ENCODE results near the gene KCNQ1.
"Not testable (repeated sequence)": the region's sequence is repeated elsewhere in the genome, so short reads cannot be mapped to it uniquely, and the experiment has no call there.

Gene KCNQ1

GRCh38 chr11:2467695-2468055 lies 22.9 kb downstream of the KCNQ1 start:
- H3K36me3 Mint-ChIP-seq (ENCODE audit: low read depth), result peaks cover 36% of the 10 kb centered on the region
- no peaks in the 10 kb centered on the region for H3K9me3 Mint-ChIP-seq
- peaks cover 1% of the 10 kb centered on the region for H3K27me3 Mint-ChIP-seq
- peak overlapping the region; percentile 63 for H3K27ac Mint-ChIP-seq
- intact Hi-C loops (cut with micrococcal nuclease), result no loop called here
- peaks cover 92% of the 10 kb centered on the region for H3K4me1 Mint-ChIP-seq (ENCODE audit: low read depth)
- H3K4me3 Mint-ChIP-seq, result no peak overlapping the region

DNA sequence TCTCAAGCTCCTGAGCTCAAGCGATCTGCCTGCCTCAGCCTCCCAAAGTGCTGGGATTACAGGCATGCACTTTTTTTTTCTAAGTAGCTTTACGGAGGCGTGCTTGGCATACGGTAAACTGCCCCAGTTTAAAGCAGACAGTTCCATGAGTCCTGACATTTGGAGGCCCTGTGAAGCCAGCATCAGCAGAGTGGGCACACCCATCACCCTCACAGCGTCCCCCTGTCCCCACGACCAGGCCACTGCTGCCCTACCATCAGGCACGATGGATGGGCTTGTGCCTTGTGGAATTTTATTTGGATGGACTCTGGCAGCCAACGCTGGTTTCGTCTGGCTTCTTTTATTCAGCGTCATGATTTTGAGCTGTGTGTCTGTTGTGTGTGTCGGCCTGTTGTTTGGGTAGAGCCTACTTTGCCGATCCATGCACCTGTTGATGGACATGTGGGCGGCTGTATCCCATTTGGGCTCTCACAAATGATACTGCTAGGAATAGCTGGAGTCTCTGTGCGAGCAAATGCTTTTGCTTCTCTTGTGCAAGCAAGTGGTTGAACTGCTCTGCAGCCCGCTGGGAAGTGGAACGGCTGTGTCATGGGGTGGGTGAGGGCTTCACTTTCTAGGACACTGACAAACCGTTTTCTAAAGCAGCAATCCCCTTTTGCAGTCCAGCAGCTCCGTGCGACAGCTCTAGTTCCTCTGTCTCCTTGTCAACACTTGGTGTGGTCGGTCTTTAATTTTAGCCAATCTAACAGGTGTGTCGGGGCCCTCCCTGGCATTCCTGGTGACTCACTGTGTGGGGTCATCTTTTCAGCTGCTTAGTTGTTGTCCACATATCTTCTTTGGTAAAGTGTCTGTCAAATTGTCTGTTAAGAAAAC lies 23.8 kb downstream of the KCNQ1 start:
- H3K4me3 Mint-ChIP-seq, result no peak overlapping the region
- intact Hi-C loops (cut with micrococcal nuclease), result no loop called here
- peaks cover 1% of the 10 kb centered on the region for H3K27me3 Mint-ChIP-seq

DNA sequence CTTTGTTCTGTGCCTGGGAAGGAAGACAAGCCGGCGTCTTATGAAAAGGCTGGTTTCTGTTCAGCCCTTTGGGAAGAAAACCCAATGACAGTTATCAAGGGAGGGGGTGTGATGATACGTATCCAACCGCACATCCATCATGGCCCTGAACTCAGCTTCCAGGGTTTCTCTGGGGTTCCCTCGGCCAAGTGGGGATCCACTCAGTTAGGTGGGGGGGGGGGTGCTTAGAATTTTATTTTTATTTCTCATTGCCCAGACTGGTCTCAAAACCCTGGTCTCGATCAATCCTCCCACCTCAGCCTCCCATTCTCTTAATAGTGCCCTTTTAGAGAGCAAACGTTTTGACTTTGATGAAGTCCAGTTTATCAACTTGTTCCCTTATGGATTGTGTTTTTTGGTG lies 25.7 kb downstream of the KCNQ1 start:
- no peak overlapping the region for H3K4me3 Mint-ChIP-seq
- intact Hi-C loops (cut with micrococcal nuclease), result no loop called here
- H3K36me3 Mint-ChIP-seq (ENCODE audit: low read depth), result peaks cover 41% of the 10 kb centered on the region
- H3K27ac Mint-ChIP-seq, result no peak overlapping the region
- peaks cover 86% of the 10 kb centered on the region for H3K4me1 Mint-ChIP-seq (ENCODE audit: low read depth)
- no peaks in the 10 kb centered on the region for H3K27me3 Mint-ChIP-seq
- H3K9me3 Mint-ChIP-seq, result no peaks in the 10 kb centered on the region

More for the DNA sequence above, 23.8 kb downstream of the KCNQ1 start:
- Mint-ChIP-seq H3K4me1 (ENCODE audit: low read depth) (peaks cover 88% of the 10 kb centered on the region), H3K36me3 (ENCODE audit: low read depth) (peaks cover 32% of the 10 kb centered on the region), H3K27ac (no peak overlapping the region), H3K9me3 (no peaks in the 10 kb centered on the region)

DNA sequence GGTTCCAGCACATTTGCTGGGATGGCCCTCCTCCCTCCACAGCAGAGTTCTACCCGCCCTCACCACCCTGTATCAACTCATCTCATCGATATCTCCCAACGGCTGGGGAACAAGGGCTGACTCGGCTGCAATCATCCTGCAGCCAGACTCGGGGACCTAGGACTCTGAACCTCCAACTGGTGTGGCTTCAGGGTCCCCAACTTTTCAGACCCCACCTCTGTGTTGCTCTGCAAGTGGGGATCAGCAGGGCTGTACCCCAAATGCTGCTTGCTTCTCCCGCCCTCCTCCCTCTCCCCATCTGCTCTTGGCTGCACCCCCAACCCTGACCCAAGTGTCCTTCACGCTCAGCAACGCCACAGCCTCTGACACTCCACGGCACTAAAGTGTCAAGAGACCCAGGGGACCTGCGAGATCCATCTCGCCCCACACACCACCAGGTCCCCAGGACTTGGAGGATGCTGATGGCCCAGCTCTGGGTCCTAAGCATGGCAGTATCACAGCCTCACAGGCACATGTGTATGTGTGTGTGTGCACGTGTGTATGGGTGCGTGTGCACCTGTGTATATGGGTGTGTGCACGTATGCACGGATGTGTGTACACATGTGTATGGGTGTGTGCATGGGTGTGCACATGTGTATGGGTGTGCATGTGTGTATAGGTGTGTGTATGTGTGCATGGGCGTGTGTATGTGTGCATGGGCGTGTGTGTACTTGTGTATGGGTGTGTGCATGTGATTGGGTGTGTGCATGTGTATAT lies 26.4 kb downstream of the KCNQ1 start:
- Mint-ChIP-seq H3K9me3 (no peaks in the 10 kb centered on the region), H3K27ac (no peak overlapping the region), H3K4me1 (ENCODE audit: low read depth) (peaks cover 83% of the 10 kb centered on the region), H3K4me3 (no peak overlapping the region), H3K36me3 (ENCODE audit: low read depth) (peaks cover 37% of the 10 kb centered on the region), H3K27me3 (no peaks in the 10 kb centered on the region)
- intact Hi-C loops (cut with micrococcal nuclease), result no loop called here

DNA sequence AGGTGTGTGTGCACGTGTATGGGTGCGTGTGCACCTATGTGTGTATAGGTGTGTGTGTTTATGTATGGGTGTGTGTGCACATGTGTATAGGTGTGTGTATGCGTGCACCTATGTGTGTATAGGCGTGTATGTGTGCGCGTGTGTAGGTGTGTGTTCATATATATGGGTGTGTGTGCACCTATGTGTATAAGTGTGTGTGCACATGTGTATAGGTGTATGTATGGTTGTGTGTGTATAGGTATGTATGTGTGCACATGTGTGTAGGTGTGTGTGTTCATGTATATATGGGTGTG lies 26.9 kb downstream of the KCNQ1 start:
- intact Hi-C loops (cut with micrococcal nuclease), result no loop called here
- no peak overlapping the region for H3K4me3 Mint-ChIP-seq
- no peaks in the 10 kb centered on the region for H3K27me3 Mint-ChIP-seq
- H3K9me3 Mint-ChIP-seq, result no peaks in the 10 kb centered on the region
- peaks cover 78% of the 10 kb centered on the region for H3K4me1 Mint-ChIP-seq (ENCODE audit: low read depth)
- no peak overlapping the region for H3K27ac Mint-ChIP-seq
- peaks cover 38% of the 10 kb centered on the region for H3K36me3 Mint-ChIP-seq (ENCODE audit: low read depth)

DNA sequence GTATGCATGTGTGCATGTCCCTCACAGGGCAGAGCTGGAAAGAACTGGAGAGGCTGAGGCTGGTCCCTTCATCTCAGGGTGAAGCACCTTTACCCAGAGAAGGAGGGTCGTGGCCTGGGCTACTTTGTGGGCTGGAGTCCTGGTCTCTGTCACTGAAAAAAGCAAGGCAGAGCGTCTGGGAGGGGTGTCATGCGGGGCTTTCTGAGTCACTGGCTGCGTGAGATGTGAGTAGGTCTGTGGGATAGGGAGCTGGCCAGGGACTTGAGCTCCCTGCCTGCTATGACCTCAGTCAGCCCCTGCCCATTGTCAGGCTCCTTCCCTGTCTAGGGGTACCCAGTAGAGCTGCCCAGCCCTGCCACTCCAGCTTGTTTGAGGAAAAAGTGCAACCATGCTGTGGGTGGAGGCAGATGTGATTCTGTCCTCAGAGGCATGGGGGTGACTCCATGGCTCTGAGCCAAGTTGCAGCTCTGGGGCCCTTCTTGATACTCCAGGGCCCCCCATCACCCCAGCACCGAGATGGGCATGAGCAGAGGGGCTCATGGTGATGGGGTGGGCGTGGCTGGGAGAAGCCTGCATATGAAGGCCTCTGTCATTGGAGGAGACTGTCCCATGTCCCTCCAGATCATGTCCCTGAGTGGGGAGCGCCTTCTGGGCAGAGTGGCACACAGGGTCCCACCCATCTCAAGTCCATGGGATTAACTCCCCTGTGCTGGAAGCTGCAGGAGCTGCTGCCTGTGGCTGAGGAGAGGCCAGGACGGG lies 27.8 kb downstream of the KCNQ1 start:
- peaks cover under 1% of the 10 kb centered on the region for H3K9me3 Mint-ChIP-seq
- H3K4me3 Mint-ChIP-seq, result no peak overlapping the region
- H3K27ac Mint-ChIP-seq, result no peak overlapping the region
- intact Hi-C loops (cut with micrococcal nuclease), result no loop called here
- no peaks in the 10 kb centered on the region for H3K27me3 Mint-ChIP-seq
- H3K36me3 Mint-ChIP-seq (ENCODE audit: low read depth), result peaks cover 47% of the 10 kb centered on the region
- H3K4me1 Mint-ChIP-seq (ENCODE audit: low read depth), result peaks cover 75% of the 10 kb centered on the region

DNA sequence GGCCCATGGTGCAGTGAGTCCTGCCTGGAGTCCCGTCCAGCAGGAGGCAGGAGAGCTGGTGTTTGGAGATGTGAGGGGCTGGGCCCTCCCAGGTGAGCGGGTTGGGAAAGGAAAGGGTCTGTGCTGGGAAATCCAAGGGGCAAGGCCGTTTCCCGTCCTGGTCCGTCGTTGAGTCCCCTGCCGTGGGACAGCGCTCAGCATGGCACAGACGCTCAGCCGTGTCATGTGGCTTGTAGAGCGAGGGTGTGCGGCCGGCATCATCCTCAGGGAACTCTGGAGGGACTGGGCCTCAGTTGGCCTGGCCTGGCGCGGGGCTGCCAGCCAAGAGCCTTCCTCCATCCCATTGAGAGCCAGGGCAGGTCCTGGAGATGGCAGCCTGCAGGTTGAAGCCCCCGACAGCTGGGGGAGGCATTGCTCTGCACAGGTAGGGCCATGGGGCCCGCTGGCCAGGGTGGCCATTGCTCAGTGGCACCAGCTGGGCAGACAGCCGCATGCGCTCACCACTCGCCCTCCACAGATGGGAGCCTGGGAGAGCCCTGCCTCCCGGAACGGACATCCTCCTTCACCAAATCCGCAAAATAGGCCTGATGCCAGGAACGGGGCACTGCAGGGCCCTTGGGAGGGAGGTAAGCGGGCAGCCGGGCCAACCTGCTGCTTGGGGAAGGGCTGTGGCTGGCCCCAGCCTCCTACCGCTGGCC lies 28.7 kb downstream of the KCNQ1 start:
- Mint-ChIP-seq H3K36me3 (ENCODE audit: low read depth) (peaks cover 56% of the 10 kb centered on the region), H3K27me3 (no peaks in the 10 kb centered on the region), H3K4me3 (no peak overlapping the region), H3K9me3 (peaks cover 9% of the 10 kb centered on the region), H3K27ac (no peak overlapping the region), H3K4me1 (ENCODE audit: low read depth) (peaks cover 72% of the 10 kb centered on the region)
- intact Hi-C loops (cut with micrococcal nuclease), result no loop called here

- peaks cover 17% of the 10 kb centered on the region for H3K9me3 Mint-ChIP-seq
- intact Hi-C loops (cut with micrococcal nuclease), result no loop called here
- no peak overlapping the region for H3K4me3 Mint-ChIP-seq
- no peaks in the 10 kb centered on the region for H3K27me3 Mint-ChIP-seq
- peaks cover 64% of the 10 kb centered on the region for H3K36me3 Mint-ChIP-seq (ENCODE audit: low read depth)
- peaks cover 68% of the 10 kb centered on the region for H3K4me1 Mint-ChIP-seq (ENCODE audit: low read depth)
- H3K27ac Mint-ChIP-seq, result no peak overlapping the region
Measured at GRCh38 chr11:2474059-2474901, 29.5 kb downstream of the KCNQ1 start.

DNA sequence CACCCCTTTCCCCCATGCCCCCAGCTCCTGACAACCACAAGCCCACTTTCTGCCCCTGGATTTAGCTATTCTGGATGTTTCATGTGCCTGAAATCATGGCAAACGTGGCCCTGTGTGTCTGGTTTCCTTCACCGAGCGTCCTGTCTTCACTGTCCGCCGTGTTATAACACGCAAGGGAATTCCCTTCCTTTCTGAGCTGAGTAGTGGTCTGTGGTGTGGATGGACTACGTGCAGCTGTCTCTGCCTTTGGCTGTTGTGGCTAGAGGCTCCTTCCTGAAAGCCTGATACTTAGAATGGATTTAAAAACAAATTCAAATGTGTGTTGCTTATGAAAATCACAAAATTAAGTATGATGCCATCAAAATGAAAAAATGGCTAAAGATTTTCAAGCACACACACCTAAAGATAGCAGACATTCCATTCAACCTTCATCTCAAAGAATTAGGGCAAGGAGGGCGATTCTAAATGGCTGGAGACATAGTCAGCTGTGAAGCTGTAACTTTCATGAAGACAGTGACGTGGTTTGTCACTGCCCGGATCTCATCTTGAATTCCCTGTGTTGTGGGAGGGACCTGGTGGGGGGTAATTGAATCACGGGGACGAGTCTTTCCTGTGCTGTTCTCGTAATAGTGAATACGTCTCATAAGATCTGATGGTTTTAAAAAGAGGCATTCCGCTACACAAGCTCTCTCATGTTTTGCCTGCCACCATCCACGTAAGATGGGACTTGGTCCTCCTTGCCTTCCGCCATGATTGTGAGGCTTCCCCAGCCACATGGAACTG lies 30.5 kb downstream of the KCNQ1 start:
- Mint-ChIP-seq H3K4me3 (no peak overlapping the region), H3K27me3 (no peaks in the 10 kb centered on the region), H3K9me3 (peaks cover 27% of the 10 kb centered on the region), H3K36me3 (ENCODE audit: low read depth) (peaks cover 74% of the 10 kb centered on the region), H3K4me1 (ENCODE audit: low read depth) (peaks cover 68% of the 10 kb centered on the region), H3K27ac (no peak overlapping the region)
- intact Hi-C loops (cut with micrococcal nuclease), result no loop called here

DNA sequence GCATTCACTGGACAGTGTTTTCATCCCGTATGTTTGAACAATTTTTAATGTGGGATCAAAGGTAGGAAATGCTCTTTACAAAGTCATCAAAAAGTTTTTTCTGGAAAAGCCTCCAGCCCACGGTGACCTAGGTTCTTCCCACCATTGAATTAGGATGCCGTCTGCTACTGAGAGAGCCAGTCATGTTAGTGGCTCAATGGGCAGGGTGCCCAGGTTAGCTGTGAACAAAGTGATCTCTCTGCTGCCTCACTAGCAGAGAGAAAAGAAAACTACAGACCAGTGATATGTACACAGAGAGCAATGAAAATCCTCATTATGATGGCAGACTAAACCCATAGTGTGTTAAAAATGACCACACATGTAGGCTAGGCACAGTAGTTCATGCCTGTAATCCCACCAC lies 32.4 kb downstream of the KCNQ1 start:
- intact Hi-C loops (cut with micrococcal nuclease), result no loop called here
- Mint-ChIP-seq H3K27ac (peak overlapping the region; percentile 56), H3K4me3 (no peak overlapping the region), H3K9me3 (peaks cover 29% of the 10 kb centered on the region), H3K4me1 (ENCODE audit: low read depth) (peaks cover 74% of the 10 kb centered on the region), H3K27me3 (no peaks in the 10 kb centered on the region), H3K36me3 (ENCODE audit: low read depth) (peaks cover 64% of the 10 kb centered on the region)

DNA sequence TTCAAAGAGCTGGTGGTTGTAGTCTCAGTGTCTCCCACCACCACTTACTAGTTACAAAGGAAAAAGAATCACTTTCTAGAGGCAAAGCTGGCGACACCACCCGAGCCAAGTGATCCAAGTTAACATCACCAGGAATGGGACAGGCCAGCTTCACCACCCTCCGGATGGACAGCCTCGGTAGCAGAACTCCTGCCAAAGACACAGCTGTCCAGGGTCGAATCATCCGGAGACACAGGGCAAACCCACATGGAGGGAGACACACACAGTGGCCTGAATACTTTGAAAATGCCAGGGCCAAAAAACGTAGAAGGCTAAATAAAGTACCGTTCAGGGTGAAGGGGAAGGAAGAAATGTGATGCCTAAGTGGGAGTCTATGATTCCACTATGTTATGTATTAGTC lies 33.1 kb downstream of the KCNQ1 start:
- peak overlapping the region; percentile 44 for H3K27ac Mint-ChIP-seq
- no peaks in the 10 kb centered on the region for H3K27me3 Mint-ChIP-seq
- peaks cover 66% of the 10 kb centered on the region for H3K36me3 Mint-ChIP-seq (ENCODE audit: low read depth)
- H3K4me1 Mint-ChIP-seq (ENCODE audit: low read depth), result peaks cover 74% of the 10 kb centered on the region
- H3K4me3 Mint-ChIP-seq, result no peak overlapping the region
- peaks cover 29% of the 10 kb centered on the region for H3K9me3 Mint-ChIP-seq
- intact Hi-C loops (cut with micrococcal nuclease), result no loop called here

DNA sequence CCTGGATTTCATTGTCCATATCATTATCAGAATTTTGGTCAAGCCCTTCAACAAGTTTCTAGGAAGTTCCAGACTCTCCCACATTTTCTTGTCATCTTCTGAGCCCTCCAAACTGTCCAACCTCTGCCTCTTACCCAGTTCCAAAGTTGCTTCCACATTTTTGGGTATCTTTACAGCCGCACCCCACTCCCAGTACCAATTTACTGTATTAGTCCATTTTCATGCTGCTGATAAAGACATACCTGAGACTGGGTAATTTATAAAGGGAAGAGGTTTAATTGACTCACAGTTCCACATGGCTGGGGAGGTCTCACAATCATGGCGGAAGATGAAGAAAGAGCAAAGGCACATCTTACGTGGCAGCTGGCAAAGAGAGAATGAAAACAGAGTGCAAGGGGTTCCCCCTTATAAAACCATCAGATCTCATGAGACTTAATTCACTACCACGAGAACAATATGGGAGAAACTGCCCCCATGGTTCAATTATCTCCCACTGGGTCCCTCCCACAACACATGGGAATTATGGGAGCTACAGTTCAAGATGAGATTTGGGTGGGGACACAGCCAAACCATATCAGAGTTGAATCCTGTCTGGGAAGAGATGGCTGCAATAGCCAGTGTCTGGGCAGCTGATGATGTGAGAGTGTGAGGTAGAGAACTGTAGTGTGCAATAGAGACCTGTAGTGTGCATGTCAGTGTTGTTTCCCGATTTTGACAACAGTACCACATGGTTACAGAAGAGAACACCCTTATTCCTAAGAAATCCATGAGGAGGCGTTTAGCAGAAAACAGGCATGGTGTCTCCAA lies 35.5 kb downstream of the KCNQ1 start:
- peaks cover 71% of the 10 kb centered on the region for H3K4me1 Mint-ChIP-seq (ENCODE audit: low read depth)
- H3K36me3 Mint-ChIP-seq (ENCODE audit: low read depth), result peaks cover 62% of the 10 kb centered on the region
- H3K9me3 Mint-ChIP-seq, result peaks cover 29% of the 10 kb centered on the region
- H3K27me3 Mint-ChIP-seq, result not testable (repeated sequence)
- H3K4me3 Mint-ChIP-seq, result peak overlapping the region; percentile 65
- intact Hi-C loops (cut with micrococcal nuclease), result loop anchor here (2.0 kb wide), 1 partner anchor 47 kb away; no protein-coding TSS in a partner anchor
- peak overlapping the region; percentile 87 for H3K27ac Mint-ChIP-seq
